ENCODE results near the gene HOXA5.

DNA sequence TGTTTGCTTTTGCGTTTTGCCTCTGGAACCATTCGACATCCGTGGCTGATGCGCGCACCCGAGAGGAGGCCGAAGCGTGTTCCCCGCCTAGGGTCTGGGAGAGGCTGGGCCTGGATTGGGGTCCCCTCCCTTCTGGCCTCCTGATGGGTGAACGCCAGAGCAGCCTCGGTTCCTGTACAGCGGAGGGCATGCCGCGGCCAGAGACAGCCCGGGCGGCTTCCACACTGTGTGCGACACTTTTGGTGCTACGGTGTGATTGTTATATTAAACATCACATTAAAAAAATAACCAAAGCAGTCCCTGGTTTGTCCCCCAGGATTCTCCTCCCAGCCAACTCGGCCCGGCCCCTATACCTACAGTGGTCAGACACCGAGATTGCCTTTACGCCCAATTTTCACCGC is 16.7 kb upstream of the HOXA5 start:
- TF ChIP-seq POLR2A (IDR thresholded peaks at IDR 0.05) (no peak), EP300 (IDR thresholded peaks at IDR 0.05) (no peak), POLR2AphosphoS5 (IDR thresholded peaks at IDR 0.05) (no peak)
- TF ChIP-seq, protein P1, sequence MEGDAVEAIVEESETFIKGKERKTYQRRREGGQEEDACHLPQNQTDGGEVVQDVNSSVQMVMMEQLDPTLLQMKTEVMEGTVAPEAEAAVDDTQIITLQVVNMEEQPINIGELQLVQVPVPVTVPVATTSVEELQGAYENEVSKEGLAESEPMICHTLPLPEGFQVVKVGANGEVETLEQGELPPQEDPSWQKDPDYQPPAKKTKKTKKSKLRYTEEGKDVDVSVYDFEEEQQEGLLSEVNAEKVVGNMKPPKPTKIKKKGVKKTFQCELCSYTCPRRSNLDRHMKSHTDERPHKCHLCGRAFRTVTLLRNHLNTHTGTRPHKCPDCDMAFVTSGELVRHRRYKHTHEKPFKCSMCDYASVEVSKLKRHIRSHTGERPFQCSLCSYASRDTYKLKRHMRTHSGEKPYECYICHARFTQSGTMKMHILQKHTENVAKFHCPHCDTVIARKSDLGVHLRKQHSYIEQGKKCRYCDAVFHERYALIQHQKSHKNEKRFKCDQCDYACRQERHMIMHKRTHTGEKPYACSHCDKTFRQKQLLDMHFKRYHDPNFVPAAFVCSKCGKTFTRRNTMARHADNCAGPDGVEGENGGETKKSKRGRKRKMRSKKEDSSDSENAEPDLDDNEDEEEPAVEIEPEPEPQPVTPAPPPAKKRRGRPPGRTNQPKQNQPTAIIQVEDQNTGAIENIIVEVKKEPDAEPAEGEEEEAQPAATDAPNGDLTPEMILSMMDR (IDR thresholded peaks at IDR 0.05) = no peak
